ENCODE results near the gene KRTAP5-8.
"Not testable (repeated sequence)": the region's sequence is repeated elsewhere in the genome, so short reads cannot be mapped to it uniquely, and the experiment has no call there.

KRTAP5-8 gene

GRCh38 chr11:71537977-71538665, at the start of gene KRTAP5-8:
TSS of gene KRTAP5-8 (plus strand) at chr11:71538025. CDS start at chr11:71538056, 31 bp downstream.
- not testable (repeated sequence) for DNase-seq

- no peak for DNase-seq
Measured at GRCh38 chr11:71488681-71489270, 49.0 kb upstream of the KRTAP5-8 start.

GRCh38 chr11:71489311-71490043, 48.3 kb upstream of the KRTAP5-8 start:
- no peak for DNase-seq

GRCh38 chr11:71490044-71490730, 47.6 kb upstream of the KRTAP5-8 start:
- DNase-seq: no peak

GRCh38 chr11:71490731-71491390, 47.0 kb upstream of the KRTAP5-8 start:
- DNase-seq: no peak

GRCh38 chr11:71491531-71491930, 46.3 kb upstream of the KRTAP5-8 start:
- DNase-seq: no peak

- DNase-seq: no peak
Measured at GRCh38 chr11:71491940-71492339, 45.9 kb upstream of the KRTAP5-8 start.

GRCh38 chr11:71495286-71496230, 42.3 kb upstream of the KRTAP5-8 start:
- DNase-seq: no peak

GRCh38 chr11:71496421-71496820, 41.4 kb upstream of the KRTAP5-8 start:
- no peak for DNase-seq

GRCh38 chr11:71498091-71498490, 39.7 kb upstream of the KRTAP5-8 start:
- no peak for DNase-seq

GRCh38 chr11:71499125-71499524, 38.7 kb upstream of the KRTAP5-8 start:
- no peak for DNase-seq

GRCh38 chr11:71499546-71499945, 38.3 kb upstream of the KRTAP5-8 start:
- no peak for DNase-seq

GRCh38 chr11:71500601-71501021, 37.2 kb upstream of the KRTAP5-8 start:
- no peak for DNase-seq

- no peak for DNase-seq
Measured at GRCh38 chr11:71501071-71501985, 36.5 kb upstream of the KRTAP5-8 start.

GRCh38 chr11:71502026-71502425, 35.8 kb upstream of the KRTAP5-8 start:
- no peak for DNase-seq

- DNase-seq: no peak
Measured at GRCh38 chr11:71502871-71503435, 34.9 kb upstream of the KRTAP5-8 start.

GRCh38 chr11:71504531-71504930, 33.3 kb upstream of the KRTAP5-8 start:
- DNase-seq: no peak

GRCh38 chr11:71505001-71505400, 32.8 kb upstream of the KRTAP5-8 start:
- DNase-seq: no peak

- DNase-seq: no peak
Measured at GRCh38 chr11:71505781-71506180, 32.0 kb upstream of the KRTAP5-8 start.

- DNase-seq: no peak
Measured at GRCh38 chr11:71507102-71507501, 30.7 kb upstream of the KRTAP5-8 start.
